ENCODE results near the gene KLK6.

- TF ChIP-seq, protein P1, sequence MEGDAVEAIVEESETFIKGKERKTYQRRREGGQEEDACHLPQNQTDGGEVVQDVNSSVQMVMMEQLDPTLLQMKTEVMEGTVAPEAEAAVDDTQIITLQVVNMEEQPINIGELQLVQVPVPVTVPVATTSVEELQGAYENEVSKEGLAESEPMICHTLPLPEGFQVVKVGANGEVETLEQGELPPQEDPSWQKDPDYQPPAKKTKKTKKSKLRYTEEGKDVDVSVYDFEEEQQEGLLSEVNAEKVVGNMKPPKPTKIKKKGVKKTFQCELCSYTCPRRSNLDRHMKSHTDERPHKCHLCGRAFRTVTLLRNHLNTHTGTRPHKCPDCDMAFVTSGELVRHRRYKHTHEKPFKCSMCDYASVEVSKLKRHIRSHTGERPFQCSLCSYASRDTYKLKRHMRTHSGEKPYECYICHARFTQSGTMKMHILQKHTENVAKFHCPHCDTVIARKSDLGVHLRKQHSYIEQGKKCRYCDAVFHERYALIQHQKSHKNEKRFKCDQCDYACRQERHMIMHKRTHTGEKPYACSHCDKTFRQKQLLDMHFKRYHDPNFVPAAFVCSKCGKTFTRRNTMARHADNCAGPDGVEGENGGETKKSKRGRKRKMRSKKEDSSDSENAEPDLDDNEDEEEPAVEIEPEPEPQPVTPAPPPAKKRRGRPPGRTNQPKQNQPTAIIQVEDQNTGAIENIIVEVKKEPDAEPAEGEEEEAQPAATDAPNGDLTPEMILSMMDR (IDR thresholded peaks at IDR 0.05): no peak
- TF ChIP-seq TP53 (CRISPR knock-in tag; IDR thresholded peaks at IDR 0.05) (no peak), POLR2A (IDR thresholded peaks at IDR 0.05; ENCODE audit: low read length) (no peak), ZC3H11A (IDR thresholded peaks at IDR 0.05) (no peak), RAD21 (conservative IDR thresholded peaks at IDR 0.05 in 1 of 2, IDR thresholded peaks at IDR 0.05 in 1 of 2) (no peak)
These were observed 1.3 kb downstream of the KLK6 start for GRCh38 chr19:50967929-50968715.
